Astrocyte (in vitro differentiated cells and primary cell): ENCODE measurements around the gene WDR35. TPM values are rescaled to one million over a fixed set of nuclear protein-coding genes. Genes with fewer than 3 reads are reported as not detected.
"Not testable (repeated sequence)": the region's sequence is repeated elsewhere in the genome, so short reads cannot be mapped to it uniquely, and the experiment has no call there.

ENCODE experiments used
- DNase-seq: peaks from one replicate; pipeline ENCODE4 v3.0.0-alpha.2; 2010; ENCODE audit warnings: low read depth
- FAIRE-seq: peaks from 2 replicates; lab custom pipeline; 2011; peaks lifted over from hg19 to GRCh38; lab: Jason Lieb, UNC
- H2AFZ ChIP-seq: 2 replicates; pipeline ENCODE4 v1.6.0; 2012; ENCODE audit warnings: low read depth, low read length, inconsistent platforms
- H3K27ac ChIP-seq: 2 replicates; pipeline ENCODE4 v1.5.1; 2011; ENCODE audit warnings: low read depth, low read length, inconsistent platforms
- H3K27me3 ChIP-seq: 2 replicates; pipeline ENCODE4 v1.6.0; 2011; ENCODE audit warnings: low read length, inconsistent platforms; ENCODE audit not compliant: insufficient read depth
- H3K36me3 ChIP-seq: 2 replicates; pipeline ENCODE4 v1.5.1; 2011; ENCODE audit warnings: low read length, inconsistent platforms; ENCODE audit not compliant: insufficient read depth
- H3K4me1 ChIP-seq: 2 replicates; pipeline ENCODE4 v1.5.1; 2011; ENCODE audit warnings: low read length, inconsistent platforms; ENCODE audit not compliant: insufficient read depth
- H3K4me2 ChIP-seq: 2 replicates; pipeline ENCODE4 v1.6.0; 2012; ENCODE audit warnings: low read length, inconsistent platforms
- H3K4me3 ChIP-seq: 2 replicates; pipeline ENCODE4 v1.5.1; 2011; ENCODE audit warnings: low read depth, mild to moderate bottlenecking, low read length, inconsistent platforms; ENCODE audit not compliant: insufficient read depth
- H3K79me2 ChIP-seq: 2 replicates; pipeline ENCODE4 v1.6.0; 2012; ENCODE audit warnings: mild to moderate bottlenecking, low read length, inconsistent platforms; ENCODE audit not compliant: insufficient read depth
- H3K9ac ChIP-seq: 2 replicates; pipeline ENCODE4 v1.6.0; 2012; ENCODE audit warnings: mild to moderate bottlenecking, low read length, inconsistent platforms
- H3K9me3 ChIP-seq: 2 replicates; pipeline ENCODE4 v1.5.1; 2012; ENCODE audit warnings: low read depth, mild to moderate bottlenecking, low read length, inconsistent platforms; ENCODE audit not compliant: insufficient read depth
- H4K20me1 ChIP-seq: 2 replicates; pipeline ENCODE4 v1.6.0; 2012; ENCODE audit warnings: low read length, inconsistent platforms; ENCODE audit not compliant: insufficient read depth
- H3K27ac Mint-ChIP-seq: one replicate; pipeline ENCODE4 v1.8.0; 2021; ENCODE audit warnings: mild to moderate bottlenecking, mixed read lengths; ENCODE audit not compliant: unreplicated experiment
- H3K27me3 Mint-ChIP-seq: one replicate; pipeline ENCODE4 v1.8.0; 2021; ENCODE audit warnings: low read depth, mixed read lengths; ENCODE audit not compliant: unreplicated experiment
- H3K36me3 Mint-ChIP-seq: one replicate; pipeline ENCODE4 v1.8.0; 2021; ENCODE audit warnings: low read depth, mixed read lengths; ENCODE audit not compliant: unreplicated experiment
- H3K4me1 Mint-ChIP-seq: one replicate; pipeline ENCODE4 v1.8.0; 2021; ENCODE audit warnings: low read depth, mixed read lengths; ENCODE audit not compliant: unreplicated experiment
- H3K4me3 Mint-ChIP-seq: one replicate; pipeline ENCODE4 v1.8.0; 2021; ENCODE audit warnings: mild to moderate bottlenecking, moderate library complexity, mixed read lengths; ENCODE audit not compliant: unreplicated experiment
- H3K9me3 Mint-ChIP-seq: one replicate; pipeline ENCODE4 v1.8.0; 2021; ENCODE audit warnings: mild to moderate bottlenecking, mixed read lengths; ENCODE audit not compliant: unreplicated experiment
- CTCF ChIP-seq: IDR thresholded peaks from 2 replicates; pipeline ENCODE4 v1.5.1; 2011; ENCODE audit warnings: low read depth, mild to moderate bottlenecking, inconsistent platforms, low read length, moderate library complexity; ENCODE audit not compliant: insufficient read depth
- EZH2 ChIP-seq: IDR thresholded peaks from 2 replicates; pipeline ENCODE4 v1.6.1; 2012; ENCODE audit warnings: mild to moderate bottlenecking, low read length, inconsistent platforms; ENCODE audit not compliant: insufficient read depth
- total RNA-seq: library from RNA; stranded (reverse); gene quantifications from 2 replicates; pipeline ENCODE4 v1.2.1, GENCODE V29; 2021

The WDR35 gene
- total RNA-seq, 1 donor from 2014 or later, result 9.6 TPM

DNA sequence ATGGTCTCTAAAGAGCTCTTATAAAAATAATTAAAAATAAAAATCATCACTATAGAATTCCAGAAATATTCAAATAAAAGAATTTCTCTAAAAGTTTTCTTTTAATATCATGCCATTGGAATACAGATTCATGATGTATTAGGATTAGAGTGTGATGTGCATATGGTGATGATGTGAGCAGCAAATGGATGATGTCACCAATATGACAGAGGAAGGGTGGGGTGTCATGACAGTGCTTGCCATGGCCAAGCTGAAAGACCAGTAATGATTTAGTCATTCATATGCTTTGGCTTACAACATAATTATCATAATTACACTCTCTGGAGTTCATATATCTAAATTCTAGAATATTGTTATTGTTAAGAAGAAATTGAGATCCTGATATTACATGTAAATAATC lies 60.7 kb downstream of the WDR35 start:
- peaks cover 12% of the 10 kb centered on the region for H3K4me1 Mint-ChIP-seq
- peaks cover 19% of the 10 kb centered on the region for H3K9me3 Mint-ChIP-seq
- FAIRE-seq, result no peak
- no peaks in the 10 kb centered on the region for H3K79me2 ChIP-seq
- H3K4me1 ChIP-seq, result peaks cover 10% of the 10 kb centered on the region
- H2AFZ ChIP-seq, result no peak overlapping the region
- H3K27me3 Mint-ChIP-seq, result no peaks in the 10 kb centered on the region
- H3K36me3 ChIP-seq, result peaks cover 4% of the 10 kb centered on the region
- H3K9ac ChIP-seq, result no peak overlapping the region
- H3K36me3 Mint-ChIP-seq, result peaks cover 38% of the 10 kb centered on the region
- H3K4me3 ChIP-seq, result no peak overlapping the region
- no peak overlapping the region for H3K4me2 ChIP-seq
- no peaks in the 10 kb centered on the region for H3K27me3 ChIP-seq
- H3K4me3 Mint-ChIP-seq, result no peak overlapping the region
- no peak for DNase-seq
- H4K20me1 ChIP-seq, result no peaks in the 10 kb centered on the region
- peaks cover 3% of the 10 kb centered on the region for H3K9me3 ChIP-seq
- no peak overlapping the region for H3K27ac ChIP-seq
- TF ChIP-seq CTCF, result no peak
- TF ChIP-seq EZH2, result no peak
- H3K27ac Mint-ChIP-seq, result no peak overlapping the region

GRCh38 chr2:19927816-19928215 lies 62.1 kb downstream of the WDR35 start:
- H3K27me3 ChIP-seq, H3K36me3 ChIP-seq, H3K27ac Mint-ChIP-seq, H3K27ac ChIP-seq, H3K79me2 ChIP-seq, H3K4me2 ChIP-seq, H3K9me3 ChIP-seq, H4K20me1 ChIP-seq, FAIRE-seq, H3K4me1 Mint-ChIP-seq, H3K9ac ChIP-seq, H3K4me3 ChIP-seq, H3K4me1 ChIP-seq, H3K4me3 Mint-ChIP-seq, H3K27me3 Mint-ChIP-seq, DNase-seq, H2AFZ ChIP-seq: not testable (repeated sequence)
- peaks cover 22% of the 10 kb centered on the region for H3K9me3 Mint-ChIP-seq
- peaks cover 44% of the 10 kb centered on the region for H3K36me3 Mint-ChIP-seq

- H3K27me3 Mint-ChIP-seq, H3K36me3 ChIP-seq, H3K4me3 Mint-ChIP-seq, H3K27ac Mint-ChIP-seq, DNase-seq, H3K4me3 ChIP-seq, FAIRE-seq, H3K27ac ChIP-seq, H3K9me3 ChIP-seq, H3K27me3 ChIP-seq, H3K79me2 ChIP-seq, H3K4me2 ChIP-seq, H3K9ac ChIP-seq, H3K4me1 ChIP-seq, H2AFZ ChIP-seq, H4K20me1 ChIP-seq, H3K4me1 Mint-ChIP-seq: not testable (repeated sequence)
- Mint-ChIP-seq H3K9me3 (peaks cover 24% of the 10 kb centered on the region), H3K36me3 (peaks cover 52% of the 10 kb centered on the region)
Observed at GRCh38 chr2:19924526-19924925, 65.4 kb downstream of the WDR35 start.

GRCh38 chr2:19922188-19922587 lies 67.7 kb downstream of the WDR35 start:
- not testable (repeated sequence) for H3K4me2 ChIP-seq, H3K27me3 Mint-ChIP-seq, H3K4me1 ChIP-seq, H3K4me3 Mint-ChIP-seq, H3K27ac ChIP-seq, H3K36me3 ChIP-seq, H3K27me3 ChIP-seq, FAIRE-seq, H3K4me3 ChIP-seq, H3K9ac ChIP-seq, H3K27ac Mint-ChIP-seq, H3K79me2 ChIP-seq, H2AFZ ChIP-seq, H4K20me1 ChIP-seq, H3K9me3 ChIP-seq, DNase-seq, H3K4me1 Mint-ChIP-seq
- peaks cover 17% of the 10 kb centered on the region for H3K9me3 Mint-ChIP-seq
- peaks cover 34% of the 10 kb centered on the region for H3K36me3 Mint-ChIP-seq
